Lower leg skin (tissue), 4 donors: Measurements from ENCODE around the gene OSBPL5. TPM values are rescaled to one million over a fixed set of nuclear protein-coding genes. Genes with fewer than 3 reads are reported as not detected.

Experiments used
- DNase-seq, 2 donors: peaks; one replicate each; pipeline ENCODE4 v3.0.0-alpha.2; 2019; ENCODE audit warnings: low spot score in 2 of 2
- H3K4me3 ChIP-seq: fragments of 200-600 bp; sonication (generic); 2 replicates; pipeline ENCODE4 v1.5.1; 2017; ENCODE audit warnings: mild to moderate bottlenecking, low read depth; ENCODE audit not compliant: poor library complexity, severe bottlenecking
- POLR2A ChIP-seq, 2 donors: fragments of 450-650 bp; IDR thresholded peaks; one replicate each; pipeline ENCODE4 v1.6.1; 2016 to 2017; ENCODE audit warnings: antibody characterized with exemption in 2 of 2, mild to moderate bottlenecking in 1 of 2, moderate library complexity in 1 of 2
- WGBS, 2 donors: methylation state at CpG; one replicate each; pipeline ENCODE4 v1.1.5; 2018; 5-methylcytosine and 5-hydroxymethylcytosine counted together
- intact Hi-C: fragments of 100-400 bp; cut with DNase I; formaldehyde crosslinking; loops from one replicate; pipeline ENCODE4 v1.15.0; 2023; ENCODE audit warnings: low total_unique reads
- total RNA-seq, 4 donors: library from RNA; depleted of rRNA; stranded (reverse); fragments of >200 nt; gene quantifications; one replicate each; pipeline ENCODE4 v1.1.0, GENCODE V29; 2016
- TF ChIP-seq, protein P1 (sequence below), 3 donors: fragments of 450-650 bp; IDR thresholded peaks; one replicate each; pipeline ENCODE4 v1.5.1; 2016; ENCODE audit warnings: antibody characterized with exemption in 3 of 3, mild to moderate bottlenecking in 3 of 3, moderate library complexity in 2 of 3

Gene OSBPL5
- total RNA-seq, 4 donors from 2014 or later = 39.0 to 77.4 (median 64.2) TPM

DNA sequence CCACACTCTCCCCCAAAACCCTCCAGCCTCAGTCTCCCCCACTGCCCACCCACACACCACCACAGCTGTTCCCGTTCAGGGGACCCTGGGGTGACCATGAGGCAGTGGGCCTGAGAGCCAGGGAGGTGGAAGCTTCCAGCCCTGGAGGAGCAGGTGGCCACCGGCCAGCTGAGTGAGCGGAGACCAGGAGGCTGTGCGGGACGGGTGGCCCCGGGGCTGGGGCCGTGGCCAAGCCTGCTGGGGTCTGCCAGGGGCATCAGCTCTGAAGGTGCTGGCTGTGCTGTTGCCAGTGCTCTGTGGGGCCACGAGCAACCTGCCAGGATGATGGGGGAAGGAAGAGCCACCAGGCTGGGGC is 26.0 kb downstream of the OSBPL5 start:
- WGBS, 2 donors = 36 to 61% methylated on average over 8 of the region's 8 CpGs
- no peak overlapping the region for H3K4me3 ChIP-seq
- TF ChIP-seq, protein P1, sequence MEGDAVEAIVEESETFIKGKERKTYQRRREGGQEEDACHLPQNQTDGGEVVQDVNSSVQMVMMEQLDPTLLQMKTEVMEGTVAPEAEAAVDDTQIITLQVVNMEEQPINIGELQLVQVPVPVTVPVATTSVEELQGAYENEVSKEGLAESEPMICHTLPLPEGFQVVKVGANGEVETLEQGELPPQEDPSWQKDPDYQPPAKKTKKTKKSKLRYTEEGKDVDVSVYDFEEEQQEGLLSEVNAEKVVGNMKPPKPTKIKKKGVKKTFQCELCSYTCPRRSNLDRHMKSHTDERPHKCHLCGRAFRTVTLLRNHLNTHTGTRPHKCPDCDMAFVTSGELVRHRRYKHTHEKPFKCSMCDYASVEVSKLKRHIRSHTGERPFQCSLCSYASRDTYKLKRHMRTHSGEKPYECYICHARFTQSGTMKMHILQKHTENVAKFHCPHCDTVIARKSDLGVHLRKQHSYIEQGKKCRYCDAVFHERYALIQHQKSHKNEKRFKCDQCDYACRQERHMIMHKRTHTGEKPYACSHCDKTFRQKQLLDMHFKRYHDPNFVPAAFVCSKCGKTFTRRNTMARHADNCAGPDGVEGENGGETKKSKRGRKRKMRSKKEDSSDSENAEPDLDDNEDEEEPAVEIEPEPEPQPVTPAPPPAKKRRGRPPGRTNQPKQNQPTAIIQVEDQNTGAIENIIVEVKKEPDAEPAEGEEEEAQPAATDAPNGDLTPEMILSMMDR (IDR thresholded peaks at IDR 0.05) = no peak
- TF ChIP-seq POLR2A (IDR thresholded peaks at IDR 0.05) = no peak
- intact Hi-C loops = no loop called here
- no peak for DNase-seq

GRCh38 chr11:3138178-3139085 is 26.7 kb downstream of the OSBPL5 start:
- DNase-seq = no peak
- H3K4me3 ChIP-seq = no peak overlapping the region
- intact Hi-C loops = no loop called here
- TF ChIP-seq POLR2A (IDR thresholded peaks at IDR 0.05) = no peak
- TF ChIP-seq, protein P1 (IDR thresholded peaks at IDR 0.05) = no peak
- 74 to 78% methylated on average over 21 to 25 of the region's 28 CpGs for WGBS, 2 donors

DNA sequence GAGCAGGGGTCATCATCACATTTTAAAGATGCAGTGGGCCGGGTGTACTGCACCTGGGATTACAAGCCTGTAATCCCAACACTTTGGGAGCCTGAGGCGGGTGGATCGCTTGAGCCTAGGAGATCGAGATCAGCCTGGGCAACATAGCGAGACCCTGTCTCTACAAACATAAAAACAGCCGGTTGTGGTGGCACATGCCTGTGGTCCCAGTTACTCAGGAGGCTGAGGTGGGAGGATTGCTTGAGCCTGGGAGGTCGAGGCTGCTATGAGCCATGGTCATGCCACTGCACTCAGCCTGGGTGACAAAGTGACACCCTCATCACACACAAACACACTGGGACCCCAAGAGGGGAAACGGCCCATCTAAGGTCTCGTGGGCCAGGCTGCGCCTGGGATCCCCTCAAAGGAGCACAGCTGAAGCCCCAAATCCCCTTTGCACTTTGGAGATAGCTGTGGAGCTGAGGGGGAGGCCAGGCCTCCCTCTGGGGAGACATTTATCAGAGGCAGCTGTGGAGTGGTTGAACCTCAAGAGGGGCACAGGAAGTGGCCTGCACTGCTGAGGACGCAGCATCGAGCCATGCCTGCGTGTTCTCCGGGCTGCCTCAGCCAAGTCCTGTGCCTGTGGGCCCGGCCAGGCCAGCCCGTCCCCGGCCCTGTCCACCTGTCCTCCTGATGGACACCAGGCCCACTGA is 27.5 kb downstream of the OSBPL5 start:
- 89 to 90% methylated on average over 14 to 17 of the region's 17 CpGs for WGBS, 2 donors
- intact Hi-C loops = no loop called here
- no peak overlapping the region for H3K4me3 ChIP-seq
- TF ChIP-seq POLR2A (IDR thresholded peaks at IDR 0.05) = no peak
- TF ChIP-seq, protein P1 (IDR thresholded peaks at IDR 0.05) = no peak
- peak in 1 of 2 donors; percentile 56 for DNase-seq

DNA sequence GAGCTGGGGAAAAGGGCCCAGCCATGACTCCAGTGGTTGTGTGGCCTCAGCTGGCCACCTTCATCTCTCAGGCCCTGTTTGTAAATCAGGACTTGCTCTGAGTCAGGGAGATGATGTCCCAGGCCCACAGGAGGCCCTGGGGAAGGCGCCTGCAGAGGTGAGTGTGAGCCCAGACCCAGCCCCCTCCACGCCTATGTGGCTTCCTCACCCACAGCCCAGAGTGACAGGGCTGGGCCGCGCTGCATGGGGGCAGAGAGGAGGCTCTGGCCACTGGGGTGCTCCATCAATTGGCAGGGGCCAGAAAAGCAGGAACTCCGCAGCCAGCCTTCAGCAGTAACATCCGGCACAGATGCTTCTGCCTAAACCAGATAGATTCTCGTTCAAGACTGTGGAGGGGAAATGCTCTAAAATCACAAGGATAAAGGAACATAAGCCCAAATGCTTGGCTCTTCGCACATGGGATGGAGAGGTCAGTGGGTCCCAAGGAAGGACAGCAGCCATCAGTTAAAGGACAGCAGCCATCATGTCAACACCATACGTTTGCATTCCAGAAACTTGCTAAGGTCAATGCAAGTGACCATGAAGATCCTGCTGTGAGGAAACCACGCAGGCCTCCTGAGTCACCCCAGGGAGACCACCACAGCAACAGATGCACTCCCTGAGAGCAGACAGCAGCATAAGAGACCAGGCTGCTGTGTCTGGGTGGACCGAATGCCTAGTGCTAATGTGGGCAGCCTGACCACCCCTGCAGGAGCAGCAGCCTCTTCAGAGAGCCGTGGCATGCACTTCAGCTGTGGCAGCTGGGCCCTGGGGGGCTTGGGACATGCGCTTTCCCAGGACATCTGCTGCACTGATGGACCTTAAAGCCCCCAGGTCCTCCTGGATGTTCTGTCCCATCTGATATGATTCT is 28.3 kb downstream of the OSBPL5 start:
- WGBS, 2 donors = 88 to 91% methylated on average over 12 to 13 of the region's 13 CpGs
- DNase-seq = peak in 1 of 2 donors; percentile 83
- no peak for TF ChIP-seq POLR2A (IDR thresholded peaks at IDR 0.05)
- TF ChIP-seq, protein P1 (IDR thresholded peaks at IDR 0.05) = no peak
- no peak overlapping the region for H3K4me3 ChIP-seq
- intact Hi-C loops = no loop called here
